ENCODE results near the gene GARIN3. TPM values are rescaled to one million over a fixed set of nuclear protein-coding genes. Genes with fewer than 3 reads are reported as not detected.
A peak's percentile ranks its signal among the peaks of the same experiment; 100 is the strongest.

The GARIN3 gene
- total RNA-seq, 2 experiments from 2014 or later: not detected

DNA sequence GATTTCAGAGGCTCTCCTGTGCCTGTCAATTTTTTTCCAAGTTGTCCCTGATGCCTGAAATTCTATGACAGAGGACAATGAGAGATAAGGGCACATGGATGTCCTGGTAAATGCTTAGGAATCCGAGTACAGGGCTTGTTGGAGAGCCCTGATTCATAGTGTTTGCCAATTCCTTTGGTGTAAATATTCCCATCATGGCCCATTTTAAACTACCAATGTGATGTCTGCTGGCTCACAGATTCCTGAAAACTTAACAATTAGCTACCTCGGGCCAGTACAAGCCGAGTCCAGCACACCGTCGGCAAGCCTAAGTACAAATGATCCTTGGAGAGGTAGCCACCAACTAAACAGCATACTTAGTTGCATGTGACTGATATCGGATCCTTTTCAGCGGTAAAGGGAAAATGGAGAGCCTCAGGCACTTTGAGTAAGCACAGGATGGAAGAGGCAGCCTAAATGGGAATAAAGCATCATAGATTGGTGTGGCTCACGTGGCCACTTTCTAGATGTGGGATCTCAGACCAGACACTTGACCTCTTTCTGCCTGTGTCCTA is 18.1 kb upstream of the GARIN3 start:
- no peaks in the 10 kb centered on the region for H3K9me2 ChIP-seq (ENCODE audit: insufficient read depth, low read length)
- H3K4me2 ChIP-seq (ENCODE audit: low read length): no peak overlapping the region
- TF ChIP-seq, protein P1, sequence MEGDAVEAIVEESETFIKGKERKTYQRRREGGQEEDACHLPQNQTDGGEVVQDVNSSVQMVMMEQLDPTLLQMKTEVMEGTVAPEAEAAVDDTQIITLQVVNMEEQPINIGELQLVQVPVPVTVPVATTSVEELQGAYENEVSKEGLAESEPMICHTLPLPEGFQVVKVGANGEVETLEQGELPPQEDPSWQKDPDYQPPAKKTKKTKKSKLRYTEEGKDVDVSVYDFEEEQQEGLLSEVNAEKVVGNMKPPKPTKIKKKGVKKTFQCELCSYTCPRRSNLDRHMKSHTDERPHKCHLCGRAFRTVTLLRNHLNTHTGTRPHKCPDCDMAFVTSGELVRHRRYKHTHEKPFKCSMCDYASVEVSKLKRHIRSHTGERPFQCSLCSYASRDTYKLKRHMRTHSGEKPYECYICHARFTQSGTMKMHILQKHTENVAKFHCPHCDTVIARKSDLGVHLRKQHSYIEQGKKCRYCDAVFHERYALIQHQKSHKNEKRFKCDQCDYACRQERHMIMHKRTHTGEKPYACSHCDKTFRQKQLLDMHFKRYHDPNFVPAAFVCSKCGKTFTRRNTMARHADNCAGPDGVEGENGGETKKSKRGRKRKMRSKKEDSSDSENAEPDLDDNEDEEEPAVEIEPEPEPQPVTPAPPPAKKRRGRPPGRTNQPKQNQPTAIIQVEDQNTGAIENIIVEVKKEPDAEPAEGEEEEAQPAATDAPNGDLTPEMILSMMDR (conservative IDR thresholded peaks at IDR 0.05; ENCODE audit: low read length): no peak
- no peak for TF ChIP-seq EZH2phosphoT487 (IDR thresholded peaks at IDR 0.05; ENCODE audit: borderline replicate concordance, low read depth, low read length)
- no peak for DNase-seq (ENCODE audit: low spot score)
- H3K9me3 ChIP-seq (ENCODE audit: low read length): no peaks in the 10 kb centered on the region
- intact Hi-C loops (cut with micrococcal nuclease; ENCODE audit: unreplicated experiment): no loop called here
- ChIA-PET CTCF (ENCODE audit: unreplicated experiment) (no interaction called here), POLR2A (no interaction called here)
- no TSS peak for BruUV-seq (replicated peaks)
- H3K4me3 ChIP-seq (ENCODE audit: low read depth, low read length, poor library complexity, severe bottlenecking): no peak overlapping the region
- H3K27ac ChIP-seq (ENCODE audit: low read depth, low read length, poor library complexity, severe bottlenecking): no peak overlapping the region
- no peaks in the 10 kb centered on the region for H4K20me1 ChIP-seq (ENCODE audit: insufficient read depth, low read length)
- no peak overlapping the region for H2AFZ ChIP-seq (ENCODE audit: low read length)
- no peaks in the 10 kb centered on the region for H3K79me2 ChIP-seq (ENCODE audit: insufficient read depth, low read depth, low read length)
- no peaks in the 10 kb centered on the region for H3K4me1 ChIP-seq (ENCODE audit: insufficient read depth, low read length, poor library complexity, severe bottlenecking)
- no peaks in the 10 kb centered on the region for H3K36me3 ChIP-seq (ENCODE audit: insufficient read depth, low read length)

DNA sequence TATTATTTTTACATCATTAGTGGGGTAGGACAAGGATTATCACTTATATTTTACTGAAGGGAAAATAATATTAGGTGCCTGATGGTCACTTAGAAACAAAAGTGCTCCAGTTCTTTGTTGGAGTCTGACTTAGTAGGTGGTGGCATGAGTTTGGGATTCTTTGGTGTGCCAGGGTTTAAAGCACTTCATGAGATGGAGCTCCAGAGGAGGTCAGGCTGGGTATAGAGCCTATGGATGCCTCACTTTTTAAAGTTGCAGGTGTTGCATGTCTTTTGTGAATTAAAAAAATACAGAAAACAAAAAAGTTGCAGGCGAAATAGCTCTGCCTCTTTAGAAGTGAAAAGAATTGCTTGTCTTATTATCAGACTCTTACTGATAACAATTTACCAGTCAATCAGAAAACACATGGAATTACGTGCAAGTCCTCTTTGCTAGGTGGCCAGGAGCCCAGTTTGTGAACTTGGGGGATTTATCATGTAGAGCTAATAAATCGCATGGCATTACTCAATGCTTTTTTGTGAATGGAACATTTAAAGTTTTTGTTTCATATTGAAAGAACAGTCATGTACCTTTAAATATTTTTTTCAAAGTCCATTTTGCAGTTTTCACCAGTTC is 16.2 kb upstream of the GARIN3 start:
- Histone ChIP-seq H3K9me2 (ENCODE audit: insufficient read depth, low read length) (no peaks in the 10 kb centered on the region), H4K20me1 (ENCODE audit: insufficient read depth, low read length) (no peaks in the 10 kb centered on the region), H2AFZ (ENCODE audit: low read length) (0 out of 2 replicates have a peak overlapping the region, but pooled peaks have one; percentile 42), H3K79me2 (ENCODE audit: insufficient read depth, low read depth, low read length) (no peaks in the 10 kb centered on the region), H3K27ac (ENCODE audit: low read depth, low read length, poor library complexity, severe bottlenecking) (no peak overlapping the region), H3K9me3 (ENCODE audit: low read length) (no peaks in the 10 kb centered on the region), H3K4me1 (ENCODE audit: insufficient read depth, low read length, poor library complexity, severe bottlenecking) (no peaks in the 10 kb centered on the region), H3K4me2 (ENCODE audit: low read length) (peak overlapping the region; percentile 28; the same call in 1 of the 2 replicates), H3K4me3 (ENCODE audit: low read depth, low read length, poor library complexity, severe bottlenecking) (no peak overlapping the region), H3K36me3 (ENCODE audit: insufficient read depth, low read length) (no peaks in the 10 kb centered on the region)
- TF ChIP-seq, protein P1 (conservative IDR thresholded peaks at IDR 0.05; ENCODE audit: low read length): no peak
- no peak for TF ChIP-seq EZH2phosphoT487 (IDR thresholded peaks at IDR 0.05; ENCODE audit: borderline replicate concordance, low read depth, low read length)
- BruUV-seq (replicated peaks): no TSS peak
- no peak for DNase-seq (ENCODE audit: low spot score)
- intact Hi-C loops (cut with micrococcal nuclease; ENCODE audit: unreplicated experiment): no loop called here
- ChIA-PET CTCF (ENCODE audit: unreplicated experiment) (no interaction called here), POLR2A (interaction anchor here (0.6 to 0.7 kb wide), 2 partner anchors 37 to 80 kb away, joined by 3 read pairs; no protein-coding TSS in a partner anchor)

Data from OCI-LY7 (cell line).